Keratinocyte (primary cell): ENCODE measurements around the gene PDZD2.

Experiments
- CTCF ChIP-seq, 3 experiments: IDR thresholded peaks in 1 of 3; conservative IDR thresholded peaks in 1 of 3; optimal IDR thresholded peaks in 1 of 3; 2 replicates in 2 of 3; 3 replicates in 1 of 3; pipeline versions ENCODE3 to v1.5.1; 2011; ENCODE audit warnings: low read length in 3 of 3, mild to moderate bottlenecking in 3 of 3, moderate library complexity in 2 of 3, control low read depth in 1 of 3, inconsistent platforms in 1 of 3; ENCODE audit not compliant: insufficient read depth in 2 of 3; ENCODE audit errors: extremely low read depth in 1 of 3
- EZH2 ChIP-seq: IDR thresholded peaks from one replicate; pipeline ENCODE4 v1.6.1; 2012; ENCODE audit warnings: inconsistent platforms, mild to moderate bottlenecking, low read length, moderate library complexity

GRCh38 chr5:31941151-31941755, 302.3 kb downstream of the PDZD2 start:
- TF ChIP-seq CTCF (optimal IDR thresholded peaks at IDR 0.05 in 1 of 3, IDR thresholded peaks at IDR 0.05 in 1 of 3, conservative IDR thresholded peaks at IDR 0.05 in 1 of 3; ENCODE audit: extremely low read depth in 1 of 3, insufficient read depth in 2 of 3, low read length in 3 of 3) (peak in 1 of 3 experiments; percentile 11), EZH2 (no peak)
